ENCODE data around the gene KRT6C.
"Not testable (repeated sequence)": the region's sequence is repeated elsewhere in the genome, so short reads cannot be mapped to it uniquely, and the experiment has no call there.

DNA sequence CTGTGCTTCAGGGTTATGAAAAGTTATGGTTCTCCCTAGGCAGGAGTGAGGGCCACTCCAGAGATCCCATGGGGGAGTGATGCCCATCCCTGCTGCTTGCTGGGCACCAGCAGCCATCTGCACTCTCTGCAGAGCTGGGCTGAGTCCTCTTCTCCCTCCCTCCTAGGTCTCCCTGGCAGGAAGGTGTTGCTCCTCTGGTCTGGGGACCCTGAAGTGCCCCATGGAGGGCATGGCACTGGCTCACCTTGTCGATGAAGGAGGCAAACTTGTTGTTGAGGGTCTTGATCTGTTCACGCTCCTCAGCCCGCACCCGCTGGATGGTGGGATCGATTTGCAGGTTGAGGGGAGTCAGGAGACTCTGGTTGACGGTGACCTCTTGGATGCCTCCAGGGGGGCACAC lies 18.8 kb upstream of the KRT6C start:
- TF ChIP-seq, protein P1, sequence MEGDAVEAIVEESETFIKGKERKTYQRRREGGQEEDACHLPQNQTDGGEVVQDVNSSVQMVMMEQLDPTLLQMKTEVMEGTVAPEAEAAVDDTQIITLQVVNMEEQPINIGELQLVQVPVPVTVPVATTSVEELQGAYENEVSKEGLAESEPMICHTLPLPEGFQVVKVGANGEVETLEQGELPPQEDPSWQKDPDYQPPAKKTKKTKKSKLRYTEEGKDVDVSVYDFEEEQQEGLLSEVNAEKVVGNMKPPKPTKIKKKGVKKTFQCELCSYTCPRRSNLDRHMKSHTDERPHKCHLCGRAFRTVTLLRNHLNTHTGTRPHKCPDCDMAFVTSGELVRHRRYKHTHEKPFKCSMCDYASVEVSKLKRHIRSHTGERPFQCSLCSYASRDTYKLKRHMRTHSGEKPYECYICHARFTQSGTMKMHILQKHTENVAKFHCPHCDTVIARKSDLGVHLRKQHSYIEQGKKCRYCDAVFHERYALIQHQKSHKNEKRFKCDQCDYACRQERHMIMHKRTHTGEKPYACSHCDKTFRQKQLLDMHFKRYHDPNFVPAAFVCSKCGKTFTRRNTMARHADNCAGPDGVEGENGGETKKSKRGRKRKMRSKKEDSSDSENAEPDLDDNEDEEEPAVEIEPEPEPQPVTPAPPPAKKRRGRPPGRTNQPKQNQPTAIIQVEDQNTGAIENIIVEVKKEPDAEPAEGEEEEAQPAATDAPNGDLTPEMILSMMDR (IDR thresholded peaks at IDR 0.05) = not testable (repeated sequence)
- not testable (repeated sequence) for TF ChIP-seq POLR2A (IDR thresholded peaks at IDR 0.05)

Measured in lower leg skin (tissue), 3 donors.